Rectal smooth muscle tissue (tissue), 1 donor: ENCODE data around the gene CLEC16A.

Experiments used
- H3K27ac ChIP-seq: one replicate; pipeline ENCODE4 v1.7.0; 2013; ENCODE audit warnings: low read depth, low read length, inconsistent platforms
- H3K27me3 ChIP-seq: one replicate; pipeline ENCODE4 v1.7.0; 2013; ENCODE audit warnings: low read length; ENCODE audit not compliant: control insufficient read depth, insufficient read depth
- H3K36me3 ChIP-seq: one replicate; pipeline ENCODE4 v1.7.0; 2013; ENCODE audit warnings: low read length; ENCODE audit not compliant: control insufficient read depth, insufficient read depth
- H3K4me1 ChIP-seq: one replicate; pipeline ENCODE4 v1.7.0; 2013; ENCODE audit warnings: low read length; ENCODE audit not compliant: control insufficient read depth, insufficient read depth
- H3K4me3 ChIP-seq: one replicate; pipeline ENCODE4 v1.7.0; 2013; ENCODE audit warnings: low read length
- H3K9ac ChIP-seq: one replicate; pipeline ENCODE4 v1.7.0; 2013; ENCODE audit warnings: low read length

The CLEC16A gene

GRCh38 chr16:11107780-11108465 lies 163.6 kb downstream of the CLEC16A start:
- H3K4me3 ChIP-seq, result no peak overlapping the region
- peaks cover 10% of the 10 kb centered on the region for H3K4me1 ChIP-seq
- H3K27me3 ChIP-seq, result no peaks in the 10 kb centered on the region
- H3K36me3 ChIP-seq, result no peaks in the 10 kb centered on the region
- no peak overlapping the region for H3K27ac ChIP-seq
- H3K9ac ChIP-seq, result no peak overlapping the region

GRCh38 chr16:11108466-11108805 lies 164.1 kb downstream of the CLEC16A start:
- peaks cover 10% of the 10 kb centered on the region for H3K4me1 ChIP-seq
- H3K27me3 ChIP-seq, result no peaks in the 10 kb centered on the region
- H3K9ac ChIP-seq, result no peak overlapping the region
- H3K36me3 ChIP-seq, result no peaks in the 10 kb centered on the region
- H3K27ac ChIP-seq, result no peak overlapping the region
- no peak overlapping the region for H3K4me3 ChIP-seq

GRCh38 chr16:11109566-11109965 lies 165.2 kb downstream of the CLEC16A start:
- H3K36me3 ChIP-seq, result no peaks in the 10 kb centered on the region
- H3K27ac ChIP-seq, result no peak overlapping the region
- H3K27me3 ChIP-seq, result no peaks in the 10 kb centered on the region
- no peak overlapping the region for H3K4me3 ChIP-seq
- H3K4me1 ChIP-seq, result peaks cover 9% of the 10 kb centered on the region
- H3K9ac ChIP-seq, result no peak overlapping the region

- H3K27ac ChIP-seq, result no peak overlapping the region
- H3K27me3 ChIP-seq, result no peaks in the 10 kb centered on the region
Observed at GRCh38 chr16:11111150-11111549, 166.8 kb downstream of the CLEC16A start.

GRCh38 chr16:11111856-11112634 lies 167.7 kb downstream of the CLEC16A start:
- H3K27ac ChIP-seq, result no peak overlapping the region
- H3K4me3 ChIP-seq, result no peak overlapping the region
- no peak overlapping the region for H3K9ac ChIP-seq
- H3K27me3 ChIP-seq, result no peaks in the 10 kb centered on the region
- H3K4me1 ChIP-seq, result peaks cover 2% of the 10 kb centered on the region
- H3K36me3 ChIP-seq, result no peaks in the 10 kb centered on the region

More at GRCh38 chr16:11111150-11111549, 166.8 kb downstream of the CLEC16A start:
- H3K36me3 ChIP-seq, result no peaks in the 10 kb centered on the region
- no peak overlapping the region for H3K9ac ChIP-seq
- H3K4me3 ChIP-seq, result no peak overlapping the region
- peaks cover 2% of the 10 kb centered on the region for H3K4me1 ChIP-seq

- no peak overlapping the region for H3K27ac ChIP-seq
- peaks cover 2% of the 10 kb centered on the region for H3K4me1 ChIP-seq
- no peak overlapping the region for H3K9ac ChIP-seq
- no peaks in the 10 kb centered on the region for H3K27me3 ChIP-seq
- no peaks in the 10 kb centered on the region for H3K36me3 ChIP-seq
- no peak overlapping the region for H3K4me3 ChIP-seq
Observed at GRCh38 chr16:11112723-11113348, 168.5 kb downstream of the CLEC16A start.

GRCh38 chr16:11114366-11115164 lies 170.2 kb downstream of the CLEC16A start:
- no peaks in the 10 kb centered on the region for H3K36me3 ChIP-seq
- no peak overlapping the region for H3K9ac ChIP-seq
- H3K27me3 ChIP-seq, result no peaks in the 10 kb centered on the region
- peaks cover 1% of the 10 kb centered on the region for H3K4me1 ChIP-seq
- no peak overlapping the region for H3K4me3 ChIP-seq
- no peak overlapping the region for H3K27ac ChIP-seq

GRCh38 chr16:11117576-11118211 lies 173.3 kb downstream of the CLEC16A start:
- Histone ChIP-seq H3K4me3 (no peak overlapping the region), H3K27ac (no peak overlapping the region), H3K36me3 (no peaks in the 10 kb centered on the region), H3K9ac (no peak overlapping the region), H3K27me3 (no peaks in the 10 kb centered on the region), H3K4me1 (peaks cover 5% of the 10 kb centered on the region)

- H3K27ac ChIP-seq, result no peak overlapping the region
- no peaks in the 10 kb centered on the region for H3K36me3 ChIP-seq
- peaks cover 5% of the 10 kb centered on the region for H3K4me1 ChIP-seq
- no peak overlapping the region for H3K9ac ChIP-seq
- no peak overlapping the region for H3K4me3 ChIP-seq
- no peaks in the 10 kb centered on the region for H3K27me3 ChIP-seq
Observed at GRCh38 chr16:11118479-11118878, 174.1 kb downstream of the CLEC16A start.

GRCh38 chr16:11121083-11121608 lies 176.8 kb downstream of the CLEC16A start:
- peaks cover 8% of the 10 kb centered on the region for H3K36me3 ChIP-seq
- H3K4me1 ChIP-seq, result peaks cover 5% of the 10 kb centered on the region
- H3K27me3 ChIP-seq, result no peaks in the 10 kb centered on the region
- no peak overlapping the region for H3K9ac ChIP-seq
- H3K27ac ChIP-seq, result no peak overlapping the region
- no peak overlapping the region for H3K4me3 ChIP-seq

GRCh38 chr16:11121914-11122692 lies 177.7 kb downstream of the CLEC16A start:
- Histone ChIP-seq H3K27me3 (no peaks in the 10 kb centered on the region), H3K27ac (peak overlapping the region; percentile 50), H3K9ac (no peak overlapping the region), H3K4me3 (no peak overlapping the region), H3K36me3 (peaks cover 12% of the 10 kb centered on the region), H3K4me1 (peaks cover 5% of the 10 kb centered on the region)
